HepG2 (cell line): ENCODE results near the gene SERPINB1. TPM values are rescaled to one million over a fixed set of nuclear protein-coding genes. Genes with fewer than 3 reads are reported as not detected.

Source experiments
- ERF ChIP-seq: IDR thresholded peaks from 2 replicates; pipeline ENCODE4 v1.6.1; 2018; ENCODE audit warnings: missing biosample characterization, missing genetic modification reagents
- ETV5 ChIP-seq: IDR thresholded peaks from 2 replicates; pipeline ENCODE4 v1.6.1; 2018; ENCODE audit warnings: missing biosample characterization, missing genetic modification reagents, inconsistent platforms, borderline replicate concordance
- FOXA3 ChIP-seq: IDR thresholded peaks from 2 replicates; pipeline ENCODE4 v1.6.1; 2016; ENCODE audit warnings: missing genetic modification reagents, missing compliant biosample characterization
- FOXP4 ChIP-seq: sonication (generic); formaldehyde crosslinking; IDR thresholded peaks from 2 replicates; pipeline ENCODE4 v1.4.0; 2020; ENCODE audit warnings: missing genetic modification reagents
- KLF6 ChIP-seq: IDR thresholded peaks from 2 replicates; pipeline ENCODE4 v1.8.0; 2016; ENCODE audit warnings: missing biosample characterization, missing genetic modification reagents
- LCORL ChIP-seq, 2 experiments: fragments of 450-650 bp in 1 of 2; sonication (generic) in 1 of 2; formaldehyde crosslinking in 1 of 2; IDR thresholded peaks; 2 replicates each; pipeline versions ENCODE4 v1.5.0 to v1.6.1; 2017 to 2020; ENCODE audit warnings: antibody characterized with exemption in 1 of 2, missing genetic modification reagents in 1 of 2
- MAFK ChIP-seq, 2 experiments: IDR thresholded peaks in 1 of 2; conservative IDR thresholded peaks in 1 of 2; 2 replicates each; pipeline ENCODE4 v1.6.1; 2011; ENCODE audit warnings: improper control_type of control experiment in 2 of 2, low read length in 2 of 2
- MED1 ChIP-seq: sonication (generic); formaldehyde crosslinking; IDR thresholded peaks from 2 replicates; pipeline ENCODE4 v1.4.0; 2020; ENCODE audit warnings: missing genetic modification reagents
- NFYC ChIP-seq: IDR thresholded peaks from 2 replicates; pipeline ENCODE4 v1.6.1; 2016; ENCODE audit warnings: missing genetic modification reagents, missing compliant biosample characterization
- NR2F1 ChIP-seq, 2 experiments: fragments of 450-650 bp in 1 of 2; formaldehyde crosslinking in 1 of 2; IDR thresholded peaks; 2 replicates each; pipeline versions ENCODE4 v1.5.0 to v1.6.1; 2016 to 2020; ENCODE audit warnings: mild to moderate bottlenecking in 1 of 2, missing compliant biosample characterization in 1 of 2, missing genetic modification reagents in 1 of 2, moderate library complexity in 1 of 2
- RFX3 ChIP-seq: IDR thresholded peaks from 2 replicates; pipeline ENCODE4 v1.6.1; 2016; ENCODE audit warnings: missing biosample characterization, missing genetic modification reagents
- SAP130 ChIP-seq: IDR thresholded peaks from 2 replicates; pipeline ENCODE4 v1.6.1; 2016; ENCODE audit warnings: low read depth
- SOX5 ChIP-seq: IDR thresholded peaks from 2 replicates; pipeline ENCODE4 v1.6.1; 2016; ENCODE audit warnings: borderline replicate concordance
- SOX6 ChIP-seq, 2 experiments: fragments of 450-650 bp in 1 of 2; sonication (generic) in 1 of 2; formaldehyde crosslinking in 1 of 2; IDR thresholded peaks; 2 replicates each; pipeline versions ENCODE4 v1.4.0 to v1.6.1; 2017 to 2020; ENCODE audit warnings: antibody characterized with exemption in 1 of 2, mild to moderate bottlenecking in 1 of 2, missing genetic modification reagents in 1 of 2
- TEAD3 ChIP-seq: optimal IDR thresholded peaks from 2 replicates; pipeline ENCODE3; 2016; ENCODE audit warnings: borderline replicate concordance
- TERF1 ChIP-seq: sonication (generic); formaldehyde crosslinking; IDR thresholded peaks from 2 replicates; pipeline ENCODE4 v1.8.0; 2022; ENCODE audit warnings: mild to moderate bottlenecking, missing genetic modification reagents, moderate library complexity
- ZNF335 ChIP-seq: sonication (generic); formaldehyde crosslinking; IDR thresholded peaks from 2 replicates; pipeline ENCODE4 v1.4.0; 2020; ENCODE audit warnings: missing genetic modification reagents
- ZNF687 ChIP-seq: sonication (generic); formaldehyde crosslinking; IDR thresholded peaks from 2 replicates; pipeline ENCODE4 v1.5.1; 2020; ENCODE audit warnings: mild to moderate bottlenecking, missing genetic modification reagents, moderate library complexity
- polyA plus RNA-seq, 8 experiments: library from polyadenylated mRNA; depleted of rRNA in 3 of 8; stranded (reverse) in 7 of 8; unstranded in 1 of 8; fragments of >200 nt; fragmentation: Illumina TruSeq in 4 of 8; extraction: Trizol in 4 of 8; gene quantifications; 2 replicates each; pipeline versions ENCODE4 v1.2.1 to v1.2.3, GENCODE V29; 2011 to 2016; ENCODE audit warnings: low read depth in 4 of 8, missing spikeins in 1 of 8, mixed read lengths in 1 of 8; ENCODE audit not compliant: insufficient read depth in 1 of 8
- total RNA-seq, 5 experiments: library from RNA; depleted of rRNA; stranded (reverse); fragments of >200 nt; fragmentation: Illumina TruSeq; extraction: Trizol; gene quantifications; 2 replicates each; pipeline ENCODE4 v1.2.3, GENCODE V29; 2016; ENCODE audit warnings: low read depth in 1 of 5

Gene SERPINB1
- total and polyA plus RNA-seq, 2 of the 13 experiments (the other 11 are each of a cell fraction or from before 2014, with no cell fraction given): 41.4 to 60.5 TPM

- TF ChIP-seq KLF6: 0 out of 2 replicates have a peak, but pooled peaks have one; percentile 14
- TF ChIP-seq ETV5: no peak
- TF ChIP-seq ZNF335 (CRISPR knock-in tag): no peak
- TF ChIP-seq SAP130 (CRISPR knock-in tag): peak; percentile 30; the same call in 1 of the 2 replicates
- peak; percentile 39 for TF ChIP-seq MED1 (CRISPR knock-in tag)
- TF ChIP-seq ERF (CRISPR knock-in tag): no peak
- no peak for TF ChIP-seq NR2F1 (CRISPR knock-in tag; IDR thresholded peaks at IDR 0.05)
- TF ChIP-seq FOXP4: no peak
- peak; percentile 35; the same call in 1 of the 2 replicates for TF ChIP-seq FOXA3 (CRISPR knock-in tag)
- 0 out of 2 replicates have a peak, but pooled peaks have one; percentile 28 for TF ChIP-seq SOX5 (CRISPR knock-in tag)
- no peak for TF ChIP-seq SOX6 (IDR thresholded peaks at IDR 0.05)
- 0 out of 2 replicates have a peak, but pooled peaks have one; percentile 32 for TF ChIP-seq SOX6 (CRISPR knock-in tag; IDR thresholded peaks at IDR 0.05)
- TF ChIP-seq TEAD3: peak; percentile 73
- TF ChIP-seq LCORL (IDR thresholded peaks at IDR 0.05): no peak
- TF ChIP-seq LCORL (CRISPR knock-in tag; IDR thresholded peaks at IDR 0.05): peak; percentile 20; the same call in 1 of the 2 replicates
- no peak for TF ChIP-seq RFX3
- peak; percentile 33 to 68; a peak in 3 of 4 replicates for TF ChIP-seq MAFK (conservative IDR thresholded peaks at IDR 0.05 in 1 of 2, IDR thresholded peaks at IDR 0.05 in 1 of 2; ENCODE audit: low read length in 2 of 2)
- TF ChIP-seq NFYC (CRISPR knock-in tag): peak; percentile 15; the same call in 1 of the 2 replicates
- TF ChIP-seq ZNF687 (CRISPR knock-in tag): no peak
- no peak for TF ChIP-seq TERF1 (CRISPR knock-in tag)
Measured at GRCh38 chr6:2863901-2864300, 22.2 kb upstream of the SERPINB1 start (continued).
